Measurements from ENCODE around the gene MRPL43.
"Not testable (repeated sequence)": the region's sequence is repeated elsewhere in the genome, so short reads cannot be mapped to it uniquely, and the experiment has no call there.

The MRPL43 gene

GRCh38 chr10:100981178-100981772, 6.0 kb downstream of the MRPL43 start:
- no peak for DNase-seq

GRCh38 chr10:100980711-100981110, 6.6 kb downstream of the MRPL43 start:
- no peak for DNase-seq

GRCh38 chr10:100980311-100980710, 7.0 kb downstream of the MRPL43 start:
- no peak for DNase-seq

- DNase-seq, result no peak
Observed at GRCh38 chr10:100979791-100980272, 7.5 kb downstream of the MRPL43 start.

- DNase-seq, result no peak
Observed at GRCh38 chr10:100978901-100979195, 8.4 kb downstream of the MRPL43 start.

GRCh38 chr10:100978121-100978900, 9.0 kb downstream of the MRPL43 start:
- no peak for DNase-seq

- no peak for DNase-seq
Observed at GRCh38 chr10:100977436-100977835, 9.9 kb downstream of the MRPL43 start.

GRCh38 chr10:100976906-100977305, 10.4 kb downstream of the MRPL43 start:
- DNase-seq, result no peak

- DNase-seq, result not testable (repeated sequence)
Observed at GRCh38 chr10:100975397-100975796, 11.9 kb downstream of the MRPL43 start.

- DNase-seq, result no peak
Observed at GRCh38 chr10:100972904-100973535, 14.3 kb downstream of the MRPL43 start.

GRCh38 chr10:100972115-100972903, 15.0 kb downstream of the MRPL43 start:
- DNase-seq, result no peak

GRCh38 chr10:100970914-100971811, 16.1 kb downstream of the MRPL43 start:
- no peak for DNase-seq

GRCh38 chr10:100970076-100970913, 17.0 kb downstream of the MRPL43 start:
- DNase-seq, result peak in 2 of 5 donors; percentile 14 to 17

GRCh38 chr10:100969187-100970075, 17.9 kb downstream of the MRPL43 start, which contains the start of gene SEMA4G:
SEMA4G (plus strand) TSS chr10:100969504; CDS start chr10:100972913, 3,409 bp downstream.
- peak in 3 of 5 donors; percentile 13 to 31 (median 29) for DNase-seq

GRCh38 chr10:100968863-100969186, 18.5 kb downstream of the MRPL43 start:
- DNase-seq, result no peak

- DNase-seq, result no peak
Observed at GRCh38 chr10:100968062-100968736, 19.1 kb downstream of the MRPL43 start.

GRCh38 chr10:100967332-100967731, 20.0 kb downstream of the MRPL43 start:
- DNase-seq, result no peak

- DNase-seq, result no peak
Observed at GRCh38 chr10:100966887-100967286, 20.4 kb downstream of the MRPL43 start.

- DNase-seq, result no peak
Observed at GRCh38 chr10:100965820-100966219, 21.5 kb downstream of the MRPL43 start.
